Measurements from ENCODE around the gene SIRPG. TPM values are rescaled to one million over a fixed set of nuclear protein-coding genes. Genes with fewer than 3 reads are reported as not detected.

SIRPG gene
- total RNA-seq, 1 donor from 2014 or later, result not detected

DNA sequence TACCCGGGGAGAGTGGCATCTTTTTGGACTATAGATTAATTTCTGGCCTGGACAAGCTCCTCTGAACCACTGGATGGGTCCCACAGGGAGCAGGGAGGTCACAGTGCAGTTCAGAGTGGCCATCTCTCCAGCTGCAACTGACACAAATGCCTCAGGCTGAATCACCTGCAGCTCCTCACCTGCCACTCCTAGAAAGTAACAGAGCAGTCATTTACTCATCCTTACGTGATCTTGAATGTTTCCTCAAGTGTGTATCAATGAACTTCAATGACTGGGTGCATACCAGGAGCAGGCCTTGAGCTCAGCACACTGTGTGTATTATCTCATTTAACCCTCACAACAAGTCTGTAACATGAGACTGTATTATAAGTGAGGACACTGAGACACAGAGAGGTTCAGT, 40.0 kb upstream of the SIRPG start:
- Histone ChIP-seq H3K27me3 (ENCODE audit: control insufficient read depth, insufficient read depth, low read length) (peaks cover 3% of the 10 kb centered on the region), H3K4me3 (ENCODE audit: low read depth, low read length) (no peak overlapping the region), H3K36me3 (ENCODE audit: control insufficient read depth, insufficient read depth, low read length) (no peaks in the 10 kb centered on the region)
- TF ChIP-seq, protein P1, sequence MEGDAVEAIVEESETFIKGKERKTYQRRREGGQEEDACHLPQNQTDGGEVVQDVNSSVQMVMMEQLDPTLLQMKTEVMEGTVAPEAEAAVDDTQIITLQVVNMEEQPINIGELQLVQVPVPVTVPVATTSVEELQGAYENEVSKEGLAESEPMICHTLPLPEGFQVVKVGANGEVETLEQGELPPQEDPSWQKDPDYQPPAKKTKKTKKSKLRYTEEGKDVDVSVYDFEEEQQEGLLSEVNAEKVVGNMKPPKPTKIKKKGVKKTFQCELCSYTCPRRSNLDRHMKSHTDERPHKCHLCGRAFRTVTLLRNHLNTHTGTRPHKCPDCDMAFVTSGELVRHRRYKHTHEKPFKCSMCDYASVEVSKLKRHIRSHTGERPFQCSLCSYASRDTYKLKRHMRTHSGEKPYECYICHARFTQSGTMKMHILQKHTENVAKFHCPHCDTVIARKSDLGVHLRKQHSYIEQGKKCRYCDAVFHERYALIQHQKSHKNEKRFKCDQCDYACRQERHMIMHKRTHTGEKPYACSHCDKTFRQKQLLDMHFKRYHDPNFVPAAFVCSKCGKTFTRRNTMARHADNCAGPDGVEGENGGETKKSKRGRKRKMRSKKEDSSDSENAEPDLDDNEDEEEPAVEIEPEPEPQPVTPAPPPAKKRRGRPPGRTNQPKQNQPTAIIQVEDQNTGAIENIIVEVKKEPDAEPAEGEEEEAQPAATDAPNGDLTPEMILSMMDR (IDR thresholded peaks at IDR 0.05; ENCODE audit: insufficient read depth, low read length, poor library complexity, severe bottlenecking), result no peak
- no peak for DNase-seq (ENCODE audit: low read depth)

GRCh38 chr20:1696521-1697209, 39.1 kb upstream of the SIRPG start:
- Histone ChIP-seq H3K27me3 (ENCODE audit: control insufficient read depth, insufficient read depth, low read length) (peaks cover 3% of the 10 kb centered on the region), H3K4me3 (ENCODE audit: low read depth, low read length) (no peak overlapping the region), H3K36me3 (ENCODE audit: control insufficient read depth, insufficient read depth, low read length) (no peaks in the 10 kb centered on the region)
- TF ChIP-seq, protein P1 (IDR thresholded peaks at IDR 0.05; ENCODE audit: insufficient read depth, low read length, poor library complexity, severe bottlenecking), result no peak
- DNase-seq (ENCODE audit: low read depth), result no peak

GRCh38 chr20:1694672-1695071, 37.1 kb upstream of the SIRPG start:
- H3K4me3 ChIP-seq (ENCODE audit: low read depth, low read length), result no peak overlapping the region
- TF ChIP-seq, protein P1 (IDR thresholded peaks at IDR 0.05; ENCODE audit: insufficient read depth, low read length, poor library complexity, severe bottlenecking), result no peak

DNA sequence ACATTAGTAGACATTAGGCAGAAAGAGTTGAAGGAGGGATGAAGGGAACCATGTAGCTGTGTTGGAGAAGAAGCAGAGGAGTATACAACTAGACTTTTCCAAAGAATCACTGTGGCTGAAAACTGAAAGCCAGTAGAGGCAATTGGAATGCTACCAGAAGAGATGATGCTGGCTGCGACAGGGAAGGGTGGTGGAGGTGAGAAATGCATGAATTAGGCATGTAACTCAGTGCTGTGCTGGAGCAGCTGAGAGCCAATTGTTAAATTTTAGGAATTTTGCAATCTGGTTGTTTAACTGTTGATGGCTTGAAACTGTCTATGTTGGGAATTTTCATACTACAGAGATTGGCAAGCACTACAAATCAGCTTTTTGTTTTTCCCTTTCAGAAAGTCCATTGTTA, 35.8 kb upstream of the SIRPG start:
- no peak for DNase-seq (ENCODE audit: low read depth)
- H3K36me3 ChIP-seq (ENCODE audit: control insufficient read depth, insufficient read depth, low read length), result no peaks in the 10 kb centered on the region
- no peak overlapping the region for H3K4me3 ChIP-seq (ENCODE audit: low read depth, low read length)
- peaks cover 3% of the 10 kb centered on the region for H3K27me3 ChIP-seq (ENCODE audit: control insufficient read depth, insufficient read depth, low read length)
- TF ChIP-seq, protein P1 (IDR thresholded peaks at IDR 0.05; ENCODE audit: insufficient read depth, low read length, poor library complexity, severe bottlenecking), result no peak

More at GRCh38 chr20:1694672-1695071, 37.1 kb upstream of the SIRPG start:
- Histone ChIP-seq H3K27me3 (ENCODE audit: control insufficient read depth, insufficient read depth, low read length) (peaks cover 3% of the 10 kb centered on the region), H3K36me3 (ENCODE audit: control insufficient read depth, insufficient read depth, low read length) (no peaks in the 10 kb centered on the region)
- no peak for DNase-seq (ENCODE audit: low read depth)

DNA sequence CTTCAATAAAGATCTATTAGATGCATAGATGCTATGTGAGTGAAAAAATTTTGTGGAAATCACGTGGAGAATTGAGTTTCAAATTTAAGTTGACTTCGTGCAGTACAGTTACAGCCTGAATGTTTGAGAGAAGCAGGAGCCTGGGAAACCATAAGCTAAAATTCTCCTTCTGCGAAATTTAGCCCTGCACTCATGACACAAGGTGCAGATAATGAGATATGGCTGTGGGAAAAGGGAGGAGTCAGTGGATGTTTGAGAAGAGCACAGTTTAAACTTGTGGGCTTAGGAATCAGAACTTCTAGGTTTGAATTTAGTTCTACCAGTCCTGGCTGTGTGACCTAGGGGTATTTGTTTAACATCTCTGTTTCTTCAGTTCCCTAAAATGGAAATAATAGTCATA, 32.1 kb upstream of the SIRPG start:
- TF ChIP-seq, protein P1 (IDR thresholded peaks at IDR 0.05; ENCODE audit: insufficient read depth, low read length, poor library complexity, severe bottlenecking), result no peak
- DNase-seq (ENCODE audit: low read depth), result no peak
- Histone ChIP-seq H3K36me3 (ENCODE audit: control insufficient read depth, insufficient read depth, low read length) (no peaks in the 10 kb centered on the region), H3K27me3 (ENCODE audit: control insufficient read depth, insufficient read depth, low read length) (peaks cover 3% of the 10 kb centered on the region), H3K4me3 (ENCODE audit: low read depth, low read length) (no peak overlapping the region)

All from kidney epithelial cell (primary cell).